H1 (cell line): ENCODE results near the gene ARHGEF3. TPM values are rescaled to one million over a fixed set of nuclear protein-coding genes. Genes with fewer than 3 reads are reported as not detected.

Source experiments
- CTCF ChIA-PET: fragments of 300-600 bp; sonication (Branson Sonifier 250); formaldehyde crosslinking; loops from one replicate; lab custom pipeline; 2021; ENCODE audit not compliant: partially characterized antibody; lab: Charles Lee
- POLR2A ChIA-PET: fragments of 300-600 bp; sonication (Branson Sonifier 250); formaldehyde crosslinking; loops from one replicate; lab custom pipeline; 2021; ENCODE audit warnings: inconsistent platforms; ENCODE audit not compliant: partially characterized antibody; lab: Charles Lee
- DNase-seq, 2 experiments: peaks; one replicate each; pipeline versions ENCODE4 v3.0.0 to v3.0.0-alpha.2; 2010 to 2022; ENCODE audit warnings: low spot score in 2 of 2, low read depth in 1 of 2, mixed read lengths in 1 of 2
- FAIRE-seq: peaks from 2 replicates; lab custom pipeline; 2011; peaks lifted over from hg19 to GRCh38; lab: Jason Lieb, UNC
- H2AFZ ChIP-seq: 2 replicates; pipeline ENCODE4 v1.8.1; 2012; ENCODE audit warnings: low read length, inconsistent platforms
- H2AK5ac ChIP-seq: 2 replicates; pipeline ENCODE4 v1.6.1; 2013; ENCODE audit warnings: low read depth, low read length
- H2BK120ac ChIP-seq: replicated peaks from 2 replicates; pipeline ENCODE3; 2013; ENCODE audit warnings: low read depth, low read length, inconsistent platforms
- H2BK12ac ChIP-seq: 2 replicates; pipeline ENCODE4 v1.6.1; 2013; ENCODE audit warnings: low read depth, low read length
- H2BK15ac ChIP-seq: 2 replicates; pipeline ENCODE4 v1.6.1; 2013; ENCODE audit warnings: low read length
- H2BK20ac ChIP-seq: 2 replicates; pipeline ENCODE4 v1.6.1; 2013; ENCODE audit warnings: low read length
- H2BK5ac ChIP-seq: 2 replicates; pipeline ENCODE4 v1.6.1; 2013; ENCODE audit warnings: low read depth, low read length
- H3K14ac ChIP-seq: 2 replicates; pipeline ENCODE4 v1.6.1; 2013; ENCODE audit warnings: inconsistent platforms; ENCODE audit not compliant: insufficient read length
- H3K18ac ChIP-seq: 2 replicates; pipeline ENCODE4 v1.6.1; 2013; ENCODE audit warnings: low read length; ENCODE audit errors: extremely low read depth
- H3K23ac ChIP-seq: 2 replicates; pipeline ENCODE4 v1.6.1; 2013; ENCODE audit warnings: inconsistent platforms; ENCODE audit not compliant: insufficient read length
- H3K23me2 ChIP-seq: 2 replicates; pipeline ENCODE4 v1.6.1; 2013; ENCODE audit warnings: low read depth, low read length
- H3K27ac ChIP-seq: 2 replicates; pipeline ENCODE4 v1.6.1; 2011; ENCODE audit warnings: low read depth, low read length, inconsistent platforms
- H3K27me3 ChIP-seq, 4 experiments: replicated peaks in 1 of 4; 1 replicate in 1 of 4; 2 replicates in 3 of 4; pipeline versions ENCODE4 v1.6.1 to v1.8.1; 2011 to 2013; ENCODE audit warnings: low read length in 3 of 4, mild to moderate bottlenecking in 3 of 4, inconsistent platforms in 2 of 4, mixed read lengths in 2 of 4, moderate library complexity in 1 of 4; ENCODE audit not compliant: control insufficient read depth in 3 of 4, insufficient read depth in 3 of 4; ENCODE audit errors: extremely low read depth in 1 of 4
- H3K36me3 ChIP-seq, 4 experiments: 2 replicates each; pipeline versions ENCODE4 v1.6.1 to v1.8.1; 2011 to 2013; ENCODE audit warnings: mild to moderate bottlenecking in 4 of 4, low read length in 3 of 4, moderate library complexity in 2 of 4, control low read depth in 1 of 4, inconsistent platforms in 1 of 4; ENCODE audit not compliant: insufficient read depth in 4 of 4, control insufficient read depth in 2 of 4
- H3K4ac ChIP-seq: replicated peaks from 2 replicates; pipeline ENCODE3; 2013; ENCODE audit warnings: low read length, low read depth, mixed read lengths, inconsistent platforms; ENCODE audit not compliant: insufficient read length
- H3K4me1 ChIP-seq, 4 experiments: replicated peaks in 1 of 4; 1 replicate in 1 of 4; 2 replicates in 3 of 4; pipeline versions ENCODE4 v1.6.1 to v1.8.1; 2011 to 2013; ENCODE audit warnings: low read length in 3 of 4, inconsistent platforms in 2 of 4, mixed read lengths in 1 of 4; ENCODE audit not compliant: insufficient read depth in 4 of 4, control insufficient read depth in 3 of 4
- H3K4me2 ChIP-seq, 2 experiments: 2 replicates each; pipeline versions ENCODE4 v1.6.1 to v1.8.1; 2011 to 2013; ENCODE audit warnings: low read depth in 2 of 2, low read length in 2 of 2, control low read depth in 1 of 2, inconsistent platforms in 1 of 2, mild to moderate bottlenecking in 1 of 2; ENCODE audit not compliant: insufficient read depth in 1 of 2
- H3K4me3 ChIP-seq, 4 experiments: fragments of 200-600, 300-600 bp in 1 of 4; sonication (generic), shearing (Covaris generic), sonication (Bioruptor Twin) in 1 of 4; 2 replicates each; pipeline versions ENCODE4 v1.5.1 to v1.8.1; 2011 to 2016; ENCODE audit warnings: low read length in 4 of 4, low read depth in 3 of 4, control low read depth in 2 of 4, inconsistent platforms in 2 of 4, mild to moderate bottlenecking in 2 of 4, mixed read lengths in 1 of 4, moderate library complexity in 1 of 4; ENCODE audit not compliant: insufficient read depth in 2 of 4; ENCODE audit errors: extremely low read depth in 1 of 4
- H3K56ac ChIP-seq: replicated peaks from 2 replicates; pipeline ENCODE3; 2013; ENCODE audit warnings: low read depth, mild to moderate bottlenecking, mixed read lengths, low read length, inconsistent platforms; ENCODE audit not compliant: insufficient read length
- H3K79me1 ChIP-seq: 2 replicates; pipeline ENCODE4 v1.6.1; 2013; ENCODE audit warnings: low read depth, low read length, control low read depth
- H3K79me2 ChIP-seq, 2 experiments: 2 replicates each; pipeline versions ENCODE4 v1.6.1 to v1.8.1; 2012 to 2013; ENCODE audit warnings: low read length in 2 of 2, mild to moderate bottlenecking in 2 of 2, inconsistent platforms in 1 of 2; ENCODE audit not compliant: insufficient read depth in 2 of 2, control insufficient read depth in 1 of 2
- H3K9ac ChIP-seq, 4 experiments: replicated peaks in 1 of 4; 1 replicate in 1 of 4; 2 replicates in 3 of 4; pipeline versions ENCODE4 v1.6.1 to v1.8.1; 2011 to 2013; ENCODE audit warnings: low read depth in 3 of 4, low read length in 3 of 4, control low read depth in 2 of 4, mild to moderate bottlenecking in 2 of 4, moderate library complexity in 2 of 4, inconsistent platforms in 1 of 4; ENCODE audit errors: extremely low read depth in 1 of 4
- H3K9me3 ChIP-seq, 2 experiments: 2 replicates each; pipeline versions ENCODE4 v1.6.1 to v1.8.1; 2012 to 2013; ENCODE audit warnings: mild to moderate bottlenecking in 2 of 2, moderate library complexity in 2 of 2, control low read depth in 1 of 2, inconsistent platforms in 1 of 2, low read depth in 1 of 2, low read length in 1 of 2, mixed read lengths in 1 of 2; ENCODE audit not compliant: insufficient read depth in 2 of 2
- H4K20me1 ChIP-seq, 2 experiments: replicated peaks in 1 of 2; 2 replicates each; pipeline versions ENCODE3 to v1.8.1; 2011 to 2013; ENCODE audit warnings: inconsistent platforms in 2 of 2, low read length in 2 of 2, mild to moderate bottlenecking in 1 of 2; ENCODE audit not compliant: insufficient read depth in 2 of 2, control insufficient read depth in 1 of 2
- H4K5ac ChIP-seq: 2 replicates; pipeline ENCODE4 v1.6.1; 2013; ENCODE audit warnings: low read length, low read depth, mixed read lengths, inconsistent platforms; ENCODE audit not compliant: insufficient read length
- H4K8ac ChIP-seq: 2 replicates; pipeline ENCODE4 v1.8.0; 2013; ENCODE audit warnings: mild to moderate bottlenecking, moderate library complexity, low read length, inconsistent platforms; ENCODE audit not compliant: insufficient read depth; ENCODE audit errors: extremely low read depth
- H4K91ac ChIP-seq: replicated peaks from 2 replicates; pipeline ENCODE3; 2013; ENCODE audit warnings: low read length, mixed read lengths, inconsistent platforms; ENCODE audit not compliant: insufficient read length
- ASH2L ChIP-seq: fragments of 200-600, 300-600 bp; sonication (generic); IDR thresholded peaks from one replicate; pipeline ENCODE4 v1.7.1; 2017; ENCODE audit warnings: low read length
- HDAC2 ChIP-seq, 2 experiments: fragments of 300-600 bp in 1 of 2; sonication (generic) in 1 of 2; IDR thresholded peaks; 2 replicates each; pipeline ENCODE4 v1.6.1; 2011 to 2012; ENCODE audit warnings: low read depth in 2 of 2, low read length in 2 of 2, mild to moderate bottlenecking in 2 of 2, moderate library complexity in 2 of 2, borderline replicate concordance in 1 of 2, inconsistent platforms in 1 of 2
- HDAC6 ChIP-seq: IDR thresholded peaks from one replicate; pipeline ENCODE4 v1.7.1; 2012; ENCODE audit warnings: low read depth, mild to moderate bottlenecking, inconsistent platforms, low read length, moderate library complexity
- KDM1A ChIP-seq: fragments of 200-600, 300-600 bp; sonication (generic); IDR thresholded peaks from 2 replicates; pipeline ENCODE4 v1.7.1; 2016; ENCODE audit warnings: mild to moderate bottlenecking, low read length, borderline replicate concordance
- MAFK ChIP-seq: IDR thresholded peaks from 2 replicates; pipeline ENCODE4 v1.6.1; 2012; ENCODE audit warnings: low read depth, mild to moderate bottlenecking, improper control_type of control experiment, low read length
- NANOG ChIP-seq: IDR thresholded peaks from 2 replicates; pipeline ENCODE4 v1.6.1; 2011; ENCODE audit warnings: low read length, low read depth, mild to moderate bottlenecking, inconsistent platforms; ENCODE audit not compliant: insufficient read depth, poor library complexity, severe bottlenecking
- PHF8 ChIP-seq: fragments of 200-600 bp; sonication (generic); conservative IDR thresholded peaks from 2 replicates; pipeline ENCODE4 v1.7.1; 2012; ENCODE audit warnings: low read depth, mild to moderate bottlenecking, inconsistent platforms, low read length, moderate library complexity
- TAF7 ChIP-seq: optimal IDR thresholded peaks from 2 replicates; pipeline ENCODE3; 2011; ENCODE audit warnings: low read depth, mild to moderate bottlenecking, inconsistent platforms, low read length, moderate library complexity, borderline replicate concordance
- TEAD4 ChIP-seq: IDR thresholded peaks from 2 replicates; pipeline ENCODE4 v1.6.1; 2012; ENCODE audit warnings: low read depth, low read length, inconsistent platforms, mixed read lengths
- polyA plus RNA-seq, 7 experiments: library from polyadenylated mRNA; depleted of rRNA in 3 of 7; stranded (reverse) in 5 of 7; unstranded in 2 of 7; fragments of >200 nt in 5 of 7; fragments of 200-250 nt in 2 of 7; gene quantifications; 1 replicate in 5 of 7; 2 replicates in 1 of 7; 4 replicates in 1 of 7; pipeline versions ENCODE4 v1.2.1 to v1.2.3, GENCODE V29; 2011 to 2013; ENCODE audit warnings: missing spikeins in 2 of 7, mixed read lengths in 2 of 7
- total RNA-seq: library from RNA; stranded (reverse); fragmentation: NEBNext Ultra II Directional; extraction: Animal tissue kit (Norgen Biotek cat#: 25700); gene quantifications from 2 replicates; pipeline ENCODE4 v1.2.1, GENCODE V29; 2021

ARHGEF3 gene
- total and polyA plus RNA-seq, 2 of the 8 experiments (the other 6 are each of a cell fraction or from before 2014, with no cell fraction given): 2.8 to 6.0 TPM

DNA sequence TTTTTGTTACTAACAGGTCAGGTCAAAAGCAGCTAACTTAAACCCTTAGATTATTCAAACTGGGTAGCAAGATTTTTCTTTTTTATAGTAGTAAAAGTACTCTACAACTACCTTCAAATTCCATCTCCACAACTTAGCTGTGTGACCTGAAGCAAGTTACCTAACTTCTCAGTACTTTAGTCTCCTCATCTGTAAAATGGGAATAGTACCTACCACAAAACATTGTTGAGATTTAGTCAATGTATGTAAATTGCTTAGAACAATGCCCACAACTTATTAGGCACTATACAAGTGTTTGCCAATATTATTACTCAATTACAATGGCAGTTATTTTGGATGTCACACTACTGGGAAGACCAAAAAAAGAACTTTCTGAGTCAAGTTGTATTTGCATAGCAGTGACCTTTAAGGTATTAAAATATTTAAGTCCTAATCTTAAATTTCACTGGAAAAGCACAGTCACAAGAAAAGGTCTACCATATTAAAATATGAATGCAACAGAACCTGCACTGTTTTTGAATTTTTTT is 121.6 kb downstream of the ARHGEF3 start:
- no peak overlapping the region for H4K91ac ChIP-seq
- no peak overlapping the region for H2AFZ ChIP-seq
- H3K4me1 ChIP-seq: peaks cover 0 to 2% (median 1%) of the 10 kb centered on the region in 4 experiments; a peak in 3 of 7 replicates
- no peak overlapping the region for H2BK120ac ChIP-seq
- no peaks in the 10 kb centered on the region; the same call in 1 of the 2 replicates for H3K79me1 ChIP-seq
- H2BK12ac ChIP-seq: no peak overlapping the region
- TF ChIP-seq MAFK (no peak), TAF7 (no peak), HDAC6 (no peak), HDAC2 (IDR thresholded peaks at IDR 0.05; ENCODE audit: borderline replicate concordance in 1 of 2, low read depth in 2 of 2, low read length in 2 of 2) (0 out of 4 replicates have a peak, but pooled peaks of 1 of the 2 experiments have one; percentile 40), KDM1A (peak; percentile 55; the same call in 1 of the 2 replicates), ASH2L (no peak), TEAD4 (no peak), NANOG (no peak), PHF8 (no peak)
- H2BK20ac ChIP-seq: no peak overlapping the region
- H3K4me2 ChIP-seq: peak overlapping the region in 1 of 2 experiments; percentile 22; a peak in 1 of 4 replicates
- no peak overlapping the region for H2AK5ac ChIP-seq
- no peak overlapping the region for H3K18ac ChIP-seq
- peaks cover 3% of the 10 kb centered on the region for H3K23me2 ChIP-seq
- CTCF ChIA-PET: interaction anchor here (0.5 to 0.9 kb wide), 3 partner anchors 21 to 322 kb away, joined by 3 to 4 read pairs (median 3); no protein-coding TSS in a partner anchor
- no peak overlapping the region for H4K8ac ChIP-seq
- peaks cover 5 to 11% of the 10 kb centered on the region in 2 experiments; a peak in 3 of 4 replicates for H3K9me3 ChIP-seq
- H3K27me3 ChIP-seq: peaks cover 4 to 14% (median 12%) of the 10 kb centered on the region in 4 experiments
- no peak overlapping the region for H3K23ac ChIP-seq
- peak overlapping the region in 1 of 4 experiments; percentile 82; a peak in 2 of 8 replicates for H3K4me3 ChIP-seq
- H3K79me2 ChIP-seq: peaks cover 0 to 63% of the 10 kb centered on the region in 2 experiments; a peak in 2 of 4 replicates
- no peak overlapping the region for H3K9ac ChIP-seq
- H3K4ac ChIP-seq: no peak overlapping the region
- H4K20me1 ChIP-seq: no peaks in the 10 kb centered on the region
- no peak overlapping the region for H2BK15ac ChIP-seq
- no peak overlapping the region for H3K27ac ChIP-seq
- no peak overlapping the region for H2BK5ac ChIP-seq
- no peak overlapping the region for H4K5ac ChIP-seq
- H3K56ac ChIP-seq: no peak overlapping the region
- peaks cover 0 to 6% (median 2%) of the 10 kb centered on the region in 4 experiments; a peak in 3 of 8 replicates for H3K36me3 ChIP-seq
- H3K14ac ChIP-seq: no peak overlapping the region
- DNase-seq: no peak
- no peak for FAIRE-seq
- POLR2A ChIA-PET: no interaction called here
